ENCODE data around the gene PLAU.

The PLAU gene

GRCh38 chr10:73910764-73911552, at the start of gene PLAU:
Gene PLAU (plus strand): TSS chr10:73911132. CDS start chr10:73911556, 424 bp downstream.
- no peak for DNase-seq (ENCODE audit: low read depth, low spot score)

DNA sequence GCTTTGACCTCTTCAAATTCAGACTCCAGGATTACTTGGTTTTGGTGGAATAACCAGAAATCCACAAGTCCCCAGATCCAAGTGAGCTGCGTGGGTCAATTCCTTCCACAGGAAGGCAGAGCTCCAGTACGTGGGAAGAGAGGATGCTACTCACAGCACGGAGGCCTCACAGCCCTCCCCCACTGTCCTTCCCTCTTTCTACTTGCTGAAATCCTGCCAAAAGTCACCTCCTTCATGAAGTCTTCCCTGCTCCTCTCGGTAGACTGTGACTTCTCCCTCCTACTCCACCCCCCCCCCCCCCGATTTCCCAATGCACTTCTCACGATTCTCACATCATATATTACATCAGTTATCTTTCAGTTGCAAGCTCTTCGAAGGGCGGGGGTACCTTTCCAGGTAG, 48.9 kb upstream of the PLAU start:
- DNase-seq (ENCODE audit: low read depth, low spot score) = no peak

- no peak for DNase-seq (ENCODE audit: low read depth, low spot score)
Observed at GRCh38 chr10:73863039-73863817, 47.7 kb upstream of the PLAU start.

DNA sequence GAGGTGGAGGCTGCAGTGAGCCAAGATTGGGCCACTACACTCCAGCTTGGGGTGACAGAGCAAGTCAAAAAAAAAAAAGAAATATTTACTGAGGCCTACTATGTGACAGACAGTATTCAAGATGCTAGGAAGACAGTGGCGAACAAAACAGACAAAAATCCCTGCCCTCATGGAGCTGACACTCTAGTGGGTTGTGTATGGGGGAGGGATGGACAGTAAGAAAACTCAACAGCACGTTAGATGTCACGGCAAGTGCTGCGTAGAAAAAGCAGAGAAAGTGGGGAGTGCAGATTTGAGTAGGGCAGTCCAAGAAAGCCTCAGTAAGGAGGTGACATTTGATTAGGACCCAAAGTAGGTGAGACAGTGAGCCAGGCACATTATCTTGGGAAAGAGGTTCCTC, 46.7 kb upstream of the PLAU start:
- DNase-seq (ENCODE audit: low read depth, low spot score) = no peak

GRCh38 chr10:73865107-73865458, 45.8 kb upstream of the PLAU start:
- no peak for DNase-seq (ENCODE audit: low read depth, low spot score)

- no peak for DNase-seq (ENCODE audit: low read depth, low spot score)
Observed at GRCh38 chr10:73865459-73866442, 45.2 kb upstream of the PLAU start.

- DNase-seq (ENCODE audit: low read depth, low spot score) = no peak
Observed at GRCh38 chr10:73866621-73867020, 44.3 kb upstream of the PLAU start.

GRCh38 chr10:73867126-73867807, 43.7 kb upstream of the PLAU start:
- no peak for DNase-seq (ENCODE audit: low read depth, low spot score)

- DNase-seq (ENCODE audit: low read depth, low spot score) = no peak
Observed at GRCh38 chr10:73867871-73868631, 42.9 kb upstream of the PLAU start.

- DNase-seq (ENCODE audit: low read depth, low spot score) = no peak
Observed at GRCh38 chr10:73868655-73869195, 42.2 kb upstream of the PLAU start.

GRCh38 chr10:73871295-73872189, 39.4 kb upstream of the PLAU start:
- no peak for DNase-seq (ENCODE audit: low read depth, low spot score)

DNA sequence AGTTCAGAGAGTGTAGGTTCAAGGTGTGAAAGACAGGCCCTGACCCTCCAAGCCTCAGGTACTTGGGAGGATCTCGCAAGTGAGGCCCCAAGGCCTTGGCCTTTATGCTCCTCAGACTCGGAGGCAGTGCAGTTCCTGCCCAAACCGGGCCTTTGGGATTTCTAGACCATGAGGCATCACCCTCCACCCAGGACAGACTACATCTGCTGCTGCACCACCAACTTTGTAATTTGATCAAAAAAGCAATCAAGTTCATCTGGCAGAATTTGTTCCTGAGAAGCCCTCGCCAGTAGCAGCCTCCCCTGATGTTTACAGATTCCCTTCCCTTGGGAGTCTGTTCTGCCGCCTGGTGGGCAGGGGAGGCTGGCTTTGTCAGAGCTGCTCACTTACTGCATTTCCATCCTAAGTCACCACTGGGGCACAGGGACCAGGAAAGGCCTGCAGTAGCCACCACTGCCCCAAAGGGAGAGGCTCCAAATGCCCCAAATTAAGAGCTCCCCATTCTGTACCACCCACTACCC, 38.7 kb upstream of the PLAU start:
- DNase-seq (ENCODE audit: low read depth, low spot score) = no peak

DNA sequence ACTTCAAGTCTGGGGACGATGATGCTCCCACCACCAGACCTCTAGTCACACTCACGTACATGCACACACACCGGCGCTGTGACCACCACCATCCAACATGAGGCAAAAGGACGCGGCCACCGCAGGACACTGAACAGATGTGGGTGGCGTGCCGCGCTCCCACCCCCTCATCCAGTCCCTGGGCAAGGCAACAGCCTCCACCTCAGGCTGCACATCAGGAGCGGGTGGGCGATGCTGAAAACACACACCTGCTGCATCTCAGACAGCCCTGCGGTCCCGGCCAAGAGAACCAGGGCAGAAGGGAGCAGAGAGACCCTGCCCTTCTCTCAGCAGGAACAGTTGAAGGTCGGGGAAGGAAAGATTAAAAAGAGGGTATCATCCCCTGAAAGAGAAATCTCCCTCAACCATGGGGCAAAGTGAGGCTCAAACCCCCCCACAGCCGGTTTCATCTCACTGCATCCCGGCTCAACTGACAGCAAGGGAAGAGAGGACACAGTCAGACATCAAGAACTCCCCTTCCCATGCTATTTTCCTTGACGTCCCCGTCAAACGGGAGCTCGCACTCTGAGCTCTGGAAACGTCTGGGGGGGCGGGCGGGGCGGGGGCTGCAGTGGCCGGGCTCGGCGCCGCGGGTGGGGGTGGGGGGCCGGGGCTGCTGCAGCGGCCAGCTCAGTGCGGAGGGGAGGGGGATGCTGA, 37.6 kb upstream of the PLAU start:
- no peak for DNase-seq (ENCODE audit: low read depth, low spot score)

- no peak for DNase-seq (ENCODE audit: low read depth, low spot score)
Observed at GRCh38 chr10:73873838-73874215, 37.1 kb upstream of the PLAU start.

DNA sequence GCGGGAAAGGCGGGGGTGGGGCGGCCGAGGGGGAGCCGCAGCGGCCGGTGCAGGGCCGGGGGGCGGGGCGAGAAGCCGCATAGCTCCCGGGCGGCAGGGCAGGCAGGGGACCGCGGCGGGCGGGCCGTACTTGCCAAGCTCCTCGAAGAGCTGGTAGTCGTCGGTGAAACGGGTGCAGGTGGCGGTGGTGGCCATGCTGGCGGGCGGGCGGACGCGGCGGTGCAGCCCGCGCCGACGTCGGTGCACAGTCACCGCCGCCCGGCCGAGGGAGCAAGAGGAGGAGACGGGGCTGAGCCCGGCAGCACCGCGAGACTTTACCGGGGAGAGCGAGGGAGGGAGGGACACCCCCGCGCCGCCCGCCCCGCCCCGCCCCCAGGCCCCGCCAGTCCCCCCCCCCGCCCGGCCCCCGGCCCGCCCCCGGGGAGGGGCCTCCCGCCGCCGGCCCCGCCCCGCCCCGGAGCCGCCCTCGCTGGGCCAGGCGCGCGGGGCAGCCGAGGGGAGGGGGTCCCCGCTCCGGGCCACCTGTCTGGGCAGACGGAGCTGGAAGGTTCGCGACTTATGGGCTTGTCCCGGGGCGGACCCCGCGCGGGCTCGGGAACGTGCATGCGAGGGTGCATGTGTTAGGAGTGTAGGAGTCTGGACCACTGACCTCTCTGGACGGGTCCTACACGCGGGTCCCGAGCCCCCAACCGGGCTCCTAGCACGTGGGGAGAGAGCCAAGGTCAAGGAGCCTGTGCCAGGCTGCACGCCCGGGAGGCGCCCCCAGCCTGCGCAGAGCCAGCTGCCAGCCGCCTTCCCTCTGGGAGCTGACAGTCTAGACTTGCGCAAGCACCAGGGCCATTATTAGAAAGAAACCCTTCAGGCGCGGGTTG, 36.4 kb upstream of the PLAU start, which contains the start of gene CAMK2G:
CAMK2G (minus strand) TSS at position 289 of the 872 bp plus-strand sequence; CDS start at position 195, 94 bp downstream.
- DNase-seq (ENCODE audit: low read depth, low spot score) = no peak

DNA sequence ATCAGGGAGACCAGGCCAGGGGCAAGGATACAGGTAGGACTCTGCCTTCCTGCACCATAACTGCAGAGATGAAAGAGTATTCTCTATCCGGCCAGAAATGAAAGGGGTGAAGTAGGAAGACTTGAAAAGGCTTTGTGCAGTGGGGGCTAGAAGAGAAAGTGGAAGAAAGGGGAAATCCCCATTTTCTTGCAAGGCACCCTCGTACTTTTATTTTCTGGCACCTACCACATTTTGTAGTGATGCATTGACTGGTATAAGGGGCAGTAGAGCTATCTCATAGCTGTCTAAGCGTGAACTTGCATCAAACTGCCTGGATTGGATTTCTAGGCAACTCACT, 35.8 kb upstream of the PLAU start:
- DNase-seq (ENCODE audit: low read depth, low spot score) = no peak

- DNase-seq (ENCODE audit: low read depth, low spot score) = no peak
Observed at GRCh38 chr10:73876157-73876556, 34.8 kb upstream of the PLAU start.
